Left colon (tissue), 2 donors: ENCODE results near the gene RRAD. TPM values are rescaled to one million over a fixed set of nuclear protein-coding genes. Genes with fewer than 3 reads are reported as not detected.

Experiments
- ATAC-seq: fragments of 200-7000 bp; cut with Tn5 transposase; one replicate; pipeline ENCODE4 v1.9.1; 2020; ENCODE audit warnings: mild to moderate bottlenecking, moderate library complexity
- DNase-seq, 2 donors: peaks; one replicate each; pipeline ENCODE4 v3.0.0-alpha.2; 2020
- intact Hi-C, 2 donors: fragments of 100-400 bp; cut with DNase I in 1 of 2; cut with micrococcal nuclease in 1 of 2; formaldehyde crosslinking; loops; one replicate each; pipeline versions ENCODE4 v1.11.2 to v1.14.0; 2022; cut with DNase I, micrococcal nuclease
- total RNA-seq, 2 donors: library from RNA; stranded (reverse); fragmentation: NEBNext Ultra II Directional; extraction: Animal tissue kit (Norgen Biotek cat#: 25700); gene quantifications; one replicate each; pipeline ENCODE4 v1.2.1, GENCODE V29; 2021
- donor health status: DM: no; HTN: no; CAD: no.
- donor health status: DM: yes; HTN: yes; CAD: no.

Gene RRAD
- total RNA-seq, 2 donors from 2014 or later, result 3.9 to 4.4 TPM

GRCh38 chr16:66894948-66895688 lies 30.2 kb downstream of the RRAD start:
- DNase-seq, result peak; percentile 76 to 82
- intact Hi-C loops, result loop anchor here in 1 of 2 donors (5.0 kb wide), 1 partner anchor 37 kb away; the partner anchor contains the start of gene CIAO2B
- ATAC-seq, result peak; percentile 78

GRCh38 chr16:66894055-66894454 lies 31.3 kb downstream of the RRAD start:
- DNase-seq (no peak), ATAC-seq (no peak)
- intact Hi-C loops, result no loop called here

GRCh38 chr16:66891797-66892196 lies 33.5 kb downstream of the RRAD start:
- intact Hi-C loops, result no loop called here
- DNase-seq, result no peak

GRCh38 chr16:66891360-66891759 lies 34.0 kb downstream of the RRAD start:
- ATAC-seq, result no peak
- DNase-seq, result no peak
- intact Hi-C loops, result no loop called here

More at GRCh38 chr16:66891797-66892196, 33.5 kb downstream of the RRAD start:
- ATAC-seq, result no peak

- no peak for ATAC-seq
- intact Hi-C loops, result no loop called here
- no peak for DNase-seq
Measured at GRCh38 chr16:66890799-66891198, 34.5 kb downstream of the RRAD start.

GRCh38 chr16:66889622-66890021 lies 35.7 kb downstream of the RRAD start:
- ATAC-seq (no peak), DNase-seq (no peak)
- intact Hi-C loops, result no loop called here

GRCh38 chr16:66888647-66889615 lies 36.4 kb downstream of the RRAD start:
- DNase-seq (no peak), ATAC-seq (no peak)
- intact Hi-C loops, result no loop called here

GRCh38 chr16:66886914-66887313 lies 38.4 kb downstream of the RRAD start:
- intact Hi-C loops, result no loop called here

GRCh38 chr16:66886321-66886720 lies 39.0 kb downstream of the RRAD start:
- DNase-seq (no peak), ATAC-seq (no peak)
- intact Hi-C loops, result no loop called here

More at GRCh38 chr16:66886914-66887313, 38.4 kb downstream of the RRAD start:
- ATAC-seq (no peak), DNase-seq (peak in 1 of 2 donors; percentile 8)

- DNase-seq, result peak in 1 of 2 donors; percentile 22
- intact Hi-C loops, result no loop called here
- ATAC-seq, result no peak
Measured at GRCh38 chr16:66885491-66885890, 39.8 kb downstream of the RRAD start.

- ATAC-seq, result no peak
- intact Hi-C loops, result no loop called here
Measured at GRCh38 chr16:66882702-66883101, 42.6 kb downstream of the RRAD start.

GRCh38 chr16:66881964-66882508 lies 43.3 kb downstream of the RRAD start:
- intact Hi-C loops, result no loop called here
- ATAC-seq (no peak), DNase-seq (peak in 1 of 2 donors; percentile 18)

More at GRCh38 chr16:66882702-66883101, 42.6 kb downstream of the RRAD start:
- peak in 1 of 2 donors; percentile 8 for DNase-seq

GRCh38 chr16:66881560-66881959 lies 43.8 kb downstream of the RRAD start:
- ATAC-seq (no peak), DNase-seq (no peak)
- intact Hi-C loops, result no loop called here

GRCh38 chr16:66881014-66881417 lies 44.3 kb downstream of the RRAD start:
- peak; percentile 33 for ATAC-seq
- intact Hi-C loops, result no loop called here
- no peak for DNase-seq

GRCh38 chr16:66880288-66881013 lies 44.9 kb downstream of the RRAD start, which contains the start of gene PDP2:
Gene PDP2 (plus strand): TSS chr16:66880515. CDS start chr16:66884285, 3,770 bp downstream.
- ATAC-seq, result peak; percentile 91
- intact Hi-C loops, result no loop called here

GRCh38 chr16:66878067-66878466 lies 47.3 kb downstream of the RRAD start:
- DNase-seq, result no peak
- no peak for ATAC-seq
- intact Hi-C loops, result no loop called here

More at GRCh38 chr16:66880288-66881013, 44.9 kb downstream of the RRAD start, which contains the start of gene PDP2:
- peak; percentile 96 to 97 for DNase-seq

- DNase-seq (no peak), ATAC-seq (no peak)
- intact Hi-C loops, result no loop called here
Measured at GRCh38 chr16:66874079-66874775, 51.1 kb downstream of the RRAD start.

- ATAC-seq, result no peak
- no peak for DNase-seq
- intact Hi-C loops, result no loop called here
Measured at GRCh38 chr16:66873685-66874055, 51.7 kb downstream of the RRAD start.
